H1 (cell line): Measurements from ENCODE around the gene IFI44L. TPM values are rescaled to one million over a fixed set of nuclear protein-coding genes. Genes with fewer than 3 reads are reported as not detected.

Experiments used
- CTCF ChIA-PET: fragments of 300-600 bp; sonication (Branson Sonifier 250); formaldehyde crosslinking; loops from one replicate; lab custom pipeline; 2021; ENCODE audit not compliant: partially characterized antibody; lab: Charles Lee
- POLR2A ChIA-PET: fragments of 300-600 bp; sonication (Branson Sonifier 250); formaldehyde crosslinking; loops from one replicate; lab custom pipeline; 2021; ENCODE audit warnings: inconsistent platforms; ENCODE audit not compliant: partially characterized antibody; lab: Charles Lee
- DNase-seq, 2 experiments: peaks; one replicate each; pipeline versions ENCODE4 v3.0.0 to v3.0.0-alpha.2; 2010 to 2022; ENCODE audit warnings: low spot score in 2 of 2, low read depth in 1 of 2, mixed read lengths in 1 of 2
- FAIRE-seq: peaks from 2 replicates; lab custom pipeline; 2011; peaks lifted over from hg19 to GRCh38; lab: Jason Lieb, UNC
- H2AFZ ChIP-seq: 2 replicates; pipeline ENCODE4 v1.8.1; 2012; ENCODE audit warnings: low read length, inconsistent platforms
- H2AK5ac ChIP-seq: 2 replicates; pipeline ENCODE4 v1.6.1; 2013; ENCODE audit warnings: low read depth, low read length
- H2BK120ac ChIP-seq: replicated peaks from 2 replicates; pipeline ENCODE3; 2013; ENCODE audit warnings: low read depth, low read length, inconsistent platforms
- H2BK12ac ChIP-seq: 2 replicates; pipeline ENCODE4 v1.6.1; 2013; ENCODE audit warnings: low read depth, low read length
- H2BK15ac ChIP-seq: 2 replicates; pipeline ENCODE4 v1.6.1; 2013; ENCODE audit warnings: low read length
- H2BK20ac ChIP-seq: 2 replicates; pipeline ENCODE4 v1.6.1; 2013; ENCODE audit warnings: low read length
- H2BK5ac ChIP-seq: 2 replicates; pipeline ENCODE4 v1.6.1; 2013; ENCODE audit warnings: low read depth, low read length
- H3K14ac ChIP-seq: 2 replicates; pipeline ENCODE4 v1.6.1; 2013; ENCODE audit warnings: inconsistent platforms; ENCODE audit not compliant: insufficient read length
- H3K18ac ChIP-seq: 2 replicates; pipeline ENCODE4 v1.6.1; 2013; ENCODE audit warnings: low read length; ENCODE audit errors: extremely low read depth
- H3K23ac ChIP-seq: 2 replicates; pipeline ENCODE4 v1.6.1; 2013; ENCODE audit warnings: inconsistent platforms; ENCODE audit not compliant: insufficient read length
- H3K23me2 ChIP-seq: 2 replicates; pipeline ENCODE4 v1.6.1; 2013; ENCODE audit warnings: low read depth, low read length
- H3K27ac ChIP-seq: 2 replicates; pipeline ENCODE4 v1.6.1; 2011; ENCODE audit warnings: low read depth, low read length, inconsistent platforms
- H3K27me3 ChIP-seq, 4 experiments: replicated peaks in 1 of 4; 1 replicate in 1 of 4; 2 replicates in 3 of 4; pipeline versions ENCODE4 v1.6.1 to v1.8.1; 2011 to 2013; ENCODE audit warnings: low read length in 3 of 4, mild to moderate bottlenecking in 3 of 4, inconsistent platforms in 2 of 4, mixed read lengths in 2 of 4, moderate library complexity in 1 of 4; ENCODE audit not compliant: control insufficient read depth in 3 of 4, insufficient read depth in 3 of 4; ENCODE audit errors: extremely low read depth in 1 of 4
- H3K36me3 ChIP-seq, 4 experiments: 2 replicates each; pipeline versions ENCODE4 v1.6.1 to v1.8.1; 2011 to 2013; ENCODE audit warnings: mild to moderate bottlenecking in 4 of 4, low read length in 3 of 4, moderate library complexity in 2 of 4, control low read depth in 1 of 4, inconsistent platforms in 1 of 4; ENCODE audit not compliant: insufficient read depth in 4 of 4, control insufficient read depth in 2 of 4
- H3K4ac ChIP-seq: replicated peaks from 2 replicates; pipeline ENCODE3; 2013; ENCODE audit warnings: low read length, low read depth, mixed read lengths, inconsistent platforms; ENCODE audit not compliant: insufficient read length
- H3K4me1 ChIP-seq, 4 experiments: replicated peaks in 1 of 4; 1 replicate in 1 of 4; 2 replicates in 3 of 4; pipeline versions ENCODE4 v1.6.1 to v1.8.1; 2011 to 2013; ENCODE audit warnings: low read length in 3 of 4, inconsistent platforms in 2 of 4, mixed read lengths in 1 of 4; ENCODE audit not compliant: insufficient read depth in 4 of 4, control insufficient read depth in 3 of 4
- H3K4me2 ChIP-seq, 2 experiments: 2 replicates each; pipeline versions ENCODE4 v1.6.1 to v1.8.1; 2011 to 2013; ENCODE audit warnings: low read depth in 2 of 2, low read length in 2 of 2, control low read depth in 1 of 2, inconsistent platforms in 1 of 2, mild to moderate bottlenecking in 1 of 2; ENCODE audit not compliant: insufficient read depth in 1 of 2
- H3K4me3 ChIP-seq, 4 experiments: fragments of 200-600, 300-600 bp in 1 of 4; sonication (generic), shearing (Covaris generic), sonication (Bioruptor Twin) in 1 of 4; 2 replicates each; pipeline versions ENCODE4 v1.5.1 to v1.8.1; 2011 to 2016; ENCODE audit warnings: low read length in 4 of 4, low read depth in 3 of 4, control low read depth in 2 of 4, inconsistent platforms in 2 of 4, mild to moderate bottlenecking in 2 of 4, mixed read lengths in 1 of 4, moderate library complexity in 1 of 4; ENCODE audit not compliant: insufficient read depth in 2 of 4; ENCODE audit errors: extremely low read depth in 1 of 4
- H3K56ac ChIP-seq: replicated peaks from 2 replicates; pipeline ENCODE3; 2013; ENCODE audit warnings: low read depth, mild to moderate bottlenecking, mixed read lengths, low read length, inconsistent platforms; ENCODE audit not compliant: insufficient read length
- H3K79me1 ChIP-seq: 2 replicates; pipeline ENCODE4 v1.6.1; 2013; ENCODE audit warnings: low read depth, low read length, control low read depth
- H3K79me2 ChIP-seq, 2 experiments: 2 replicates each; pipeline versions ENCODE4 v1.6.1 to v1.8.1; 2012 to 2013; ENCODE audit warnings: low read length in 2 of 2, mild to moderate bottlenecking in 2 of 2, inconsistent platforms in 1 of 2; ENCODE audit not compliant: insufficient read depth in 2 of 2, control insufficient read depth in 1 of 2
- H3K9ac ChIP-seq, 4 experiments: replicated peaks in 1 of 4; 1 replicate in 1 of 4; 2 replicates in 3 of 4; pipeline versions ENCODE4 v1.6.1 to v1.8.1; 2011 to 2013; ENCODE audit warnings: low read depth in 3 of 4, low read length in 3 of 4, control low read depth in 2 of 4, mild to moderate bottlenecking in 2 of 4, moderate library complexity in 2 of 4, inconsistent platforms in 1 of 4; ENCODE audit errors: extremely low read depth in 1 of 4
- H3K9me3 ChIP-seq, 2 experiments: 2 replicates each; pipeline versions ENCODE4 v1.6.1 to v1.8.1; 2012 to 2013; ENCODE audit warnings: mild to moderate bottlenecking in 2 of 2, moderate library complexity in 2 of 2, control low read depth in 1 of 2, inconsistent platforms in 1 of 2, low read depth in 1 of 2, low read length in 1 of 2, mixed read lengths in 1 of 2; ENCODE audit not compliant: insufficient read depth in 2 of 2
- H4K20me1 ChIP-seq, 2 experiments: replicated peaks in 1 of 2; 2 replicates each; pipeline versions ENCODE3 to v1.8.1; 2011 to 2013; ENCODE audit warnings: inconsistent platforms in 2 of 2, low read length in 2 of 2, mild to moderate bottlenecking in 1 of 2; ENCODE audit not compliant: insufficient read depth in 2 of 2, control insufficient read depth in 1 of 2
- H4K5ac ChIP-seq: 2 replicates; pipeline ENCODE4 v1.6.1; 2013; ENCODE audit warnings: low read length, low read depth, mixed read lengths, inconsistent platforms; ENCODE audit not compliant: insufficient read length
- H4K8ac ChIP-seq: 2 replicates; pipeline ENCODE4 v1.8.0; 2013; ENCODE audit warnings: mild to moderate bottlenecking, moderate library complexity, low read length, inconsistent platforms; ENCODE audit not compliant: insufficient read depth; ENCODE audit errors: extremely low read depth
- H4K91ac ChIP-seq: replicated peaks from 2 replicates; pipeline ENCODE3; 2013; ENCODE audit warnings: low read length, mixed read lengths, inconsistent platforms; ENCODE audit not compliant: insufficient read length
- CREB1 ChIP-seq: IDR thresholded peaks from 2 replicates; pipeline ENCODE4 v1.6.1; 2012; ENCODE audit warnings: inconsistent platforms
- CTCF ChIP-seq, 3 experiments: IDR thresholded peaks; 1 replicate in 2 of 3; 2 replicates in 1 of 3; pipeline versions ENCODE4 v1.5.1 to v1.6.1; 2011; ENCODE audit warnings: low read length in 3 of 3, mild to moderate bottlenecking in 3 of 3, inconsistent platforms in 2 of 3, low read depth in 1 of 3, moderate library complexity in 1 of 3; ENCODE audit not compliant: insufficient read depth in 1 of 3; ENCODE audit errors: control extremely low read depth in 1 of 3
- HDAC6 ChIP-seq: IDR thresholded peaks from one replicate; pipeline ENCODE4 v1.7.1; 2012; ENCODE audit warnings: low read depth, mild to moderate bottlenecking, inconsistent platforms, low read length, moderate library complexity
- RAD21 ChIP-seq, 2 experiments: IDR thresholded peaks in 1 of 2; conservative IDR thresholded peaks in 1 of 2; 2 replicates each; pipeline ENCODE4 v1.6.1; 2011; ENCODE audit warnings: low read depth in 2 of 2, low read length in 2 of 2, improper control_type of control experiment in 1 of 2, inconsistent platforms in 1 of 2, mild to moderate bottlenecking in 1 of 2, moderate library complexity in 1 of 2
- SIN3A ChIP-seq, 2 experiments: IDR thresholded peaks in 1 of 2; conservative IDR thresholded peaks in 1 of 2; 2 replicates each; pipeline ENCODE4 v1.6.1; 2011 to 2012; ENCODE audit warnings: low read length in 2 of 2, improper control_type of control experiment in 1 of 2, low read depth in 1 of 2, mild to moderate bottlenecking in 1 of 2
- TEAD4 ChIP-seq: IDR thresholded peaks from 2 replicates; pipeline ENCODE4 v1.6.1; 2012; ENCODE audit warnings: low read depth, low read length, inconsistent platforms, mixed read lengths
- WGBS, 2 experiments: shearing (Covaris generic) in 1 of 2; methylation state at CpG; one replicate each; pipeline versions ENCODE4 v1.1.6 to v1.1.7; 2013 to 2015; ENCODE audit warnings: low lambda C conversion rate in 2 of 2, mixed read lengths in 2 of 2, inconsistent platforms in 1 of 2, low coverage in 1 of 2, missing lambda C conversion rate in 1 of 2; ENCODE audit not compliant: insufficient replicate concordance in 2 of 2, insufficient coverage in 1 of 2, insufficient read length in 1 of 2; ENCODE audit errors: extremely low coverage in 1 of 2, missing lambda C conversion rate in 1 of 2; 5-methylcytosine and 5-hydroxymethylcytosine counted together
- polyA plus RNA-seq, 7 experiments: library from polyadenylated mRNA; depleted of rRNA in 3 of 7; stranded (reverse) in 5 of 7; unstranded in 2 of 7; fragments of >200 nt in 5 of 7; fragments of 200-250 nt in 2 of 7; gene quantifications; 1 replicate in 5 of 7; 2 replicates in 1 of 7; 4 replicates in 1 of 7; pipeline versions ENCODE4 v1.2.1 to v1.2.3, GENCODE V29; 2011 to 2013; ENCODE audit warnings: missing spikeins in 2 of 7, mixed read lengths in 2 of 7
- total RNA-seq: library from RNA; stranded (reverse); fragmentation: NEBNext Ultra II Directional; extraction: Animal tissue kit (Norgen Biotek cat#: 25700); gene quantifications from 2 replicates; pipeline ENCODE4 v1.2.1, GENCODE V29; 2021

Gene IFI44L
- total and polyA plus RNA-seq, 2 of the 8 experiments (the other 6 are each of a cell fraction or from before 2014, with no cell fraction given) = not detected

- H3K4ac ChIP-seq = no peak overlapping the region
- TF ChIP-seq TEAD4 (peak; percentile 56; the same call in 1 of the 2 replicates), RAD21 (IDR thresholded peaks at IDR 0.05 in 1 of 2, conservative IDR thresholded peaks at IDR 0.05 in 1 of 2; ENCODE audit: low read depth in 2 of 2, low read length in 2 of 2) (peak; percentile 31 to 45), HDAC6 (no peak), SIN3A (conservative IDR thresholded peaks at IDR 0.05 in 1 of 2, IDR thresholded peaks at IDR 0.05 in 1 of 2; ENCODE audit: low read depth in 1 of 2, low read length in 2 of 2) (no peak), CREB1 (no peak), CTCF (IDR thresholded peaks at IDR 0.05; ENCODE audit: control extremely low read depth in 1 of 3, insufficient read depth in 1 of 3, low read depth in 1 of 3, low read length in 3 of 3) (peak; percentile 39 to 65 (median 50); a peak in 3 of 4 replicates)
- TF ChIP-seq, all 59 proteins: peak for 3
- Histone ChIP-seq H4K5ac (no peak overlapping the region), H3K9ac (no peak overlapping the region), H2BK120ac (no peak overlapping the region), H3K4me1 (no peaks in the 10 kb centered on the region), H4K91ac (no peak overlapping the region), H3K79me2 (no peaks in the 10 kb centered on the region), H3K18ac (no peak overlapping the region), H3K14ac (no peak overlapping the region), H2BK20ac (no peak overlapping the region), H2BK12ac (no peak overlapping the region), H3K9me3 (no peaks in the 10 kb centered on the region), H3K23ac (no peak overlapping the region), H2AFZ (peak overlapping the region; percentile 45; the same call in 1 of the 2 replicates), H4K8ac (no peak overlapping the region; the same call in 1 of the 2 replicates), H3K27me3 (no peaks in the 10 kb centered on the region), H3K79me1 (no peaks in the 10 kb centered on the region), H4K20me1 (no peaks in the 10 kb centered on the region), H3K27ac (no peak overlapping the region), H3K4me3 (no peak overlapping the region), H3K56ac (no peak overlapping the region), H2AK5ac (no peak overlapping the region), H3K4me2 (no peak overlapping the region), H2BK15ac (no peak overlapping the region), H2BK5ac (no peak overlapping the region), H3K23me2 (no peaks in the 10 kb centered on the region), H3K36me3 (no peaks in the 10 kb centered on the region)
- 90% methylated on average over 5 of the region's 5 CpGs; no CpG with 5 or more reads in 1 of the 2 experiments for WGBS, 2 experiments
- CTCF ChIA-PET = interaction anchor here (0.6 to 4.8 kb wide), 33 partner anchors 8 to 542 kb away, joined by 3 to 31 read pairs (median 4); partner anchors contain the start of gene IFI44L
- no peak for FAIRE-seq
- DNase-seq = peak; percentile 9 to 67
- POLR2A ChIA-PET = no interaction called here
These were observed 52.9 kb downstream of the IFI44L start for GRCh38 chr1:78673120-78673519.
